Pancreas (tissue), 10 donors: ENCODE results near the gene PTPRG. TPM values are rescaled to one million over a fixed set of nuclear protein-coding genes. Genes with fewer than 3 reads are reported as not detected.

Experiments
- ATAC-seq, 4 donors: fragments of 200-7000 bp; cut with Tn5 transposase; one replicate each; pipeline versions ENCODE4 v1.8.0 to v1.9.1; 2020; ENCODE audit warnings: mild to moderate bottlenecking in 4 of 4, moderate library complexity in 4 of 4
- DNase-seq, 6 donors: peaks; one replicate each; pipeline ENCODE4 v3.0.0-alpha.2; 2020
- FAIRE-seq: peaks from 2 replicates; lab custom pipeline; 2012; peaks lifted over from hg19 to GRCh38; lab: Jason Lieb, UNC
- H3K27ac ChIP-seq, 4 donors: fragments of 200-600 bp; sonication (generic); 1 replicate in 3 of 4; 2 replicates in 1 of 4; pipeline versions ENCODE4 v1.5.0 to v1.8.0; 2020
- H3K27me3 ChIP-seq, 4 donors: fragments of 200-600 bp; one replicate each; pipeline ENCODE4 v1.8.0; 2021
- H3K36me3 ChIP-seq, 3 donors: fragments of 200-600 bp; sonication (generic) in 1 of 3; one replicate each; pipeline versions ENCODE4 v1.5.0 to v1.8.0; 2020 to 2021
- H3K4me1 ChIP-seq, 3 donors: fragments of 200-600 bp; one replicate each; pipeline ENCODE4 v1.8.0; 2021
- H3K4me3 ChIP-seq, 4 donors: fragments of 200-600 bp; sonication (generic) in 2 of 4; one replicate each; pipeline versions ENCODE4 v1.5.0 to v1.8.0; 2020 to 2021
- H3K9me3 ChIP-seq, 4 donors: fragments of 200-600 bp; one replicate each; pipeline ENCODE4 v1.8.0; 2021
- CTCF ChIP-seq, 4 donors: fragments of 200-600 bp; sonication (generic) in 3 of 4; IDR thresholded peaks; one replicate each; pipeline versions ENCODE4 v1.5.0 to v1.8.0; 2021; ENCODE audit warnings: antibody characterized with exemption in 4 of 4
- WGBS, 2 donors: extraction: QIAGEN DNeasy Blood & Tissue Kit; methylation state at CpG; one replicate each; pipeline ENCODE4 v1.1.7; 2013; 5-methylcytosine and 5-hydroxymethylcytosine counted together
- intact Hi-C, 3 donors: fragments of 100-400 bp; cut with DNase I; formaldehyde crosslinking; loops; one replicate each; pipeline versions ENCODE4 v1.11.1 to v1.14.2; 2022
- polyA plus RNA-seq, 2 donors: library from polyadenylated mRNA; stranded (reverse); fragments of 200-250 nt; gene quantifications; one replicate each; pipeline ENCODE4 v1.2.3, GENCODE V29; 2013
- total RNA-seq, 6 donors: library from RNA; stranded (reverse); fragmentation: NEBNext Ultra II Directional in 4 of 6; extraction: Animal tissue kit (Norgen Biotek cat#: 25700) in 4 of 6; gene quantifications; one replicate each; pipeline versions ENCODE4 v1.2.1 to v1.2.4, GENCODE V29; 2021 to 2023
- donor health status: healthy with polysubstance abuse.
- donor health status: DM: no; HTN: no; CAD: no; lungs with moderate emphysema.
- donor health status: DM: no; HTN: no; CAD: no.
- donor health status: control.
- donor health status: control.
- donor health status: Bipolar disorder and iron deficiency.
- donor health status: DM: yes; HTN: yes; CAD: no.
- donor health status: DM: no; HTN: no; CAD: no.
- donor health status: DM: no; HTN: no; CAD: no.
- donor health status: DM: yes; HTN: yes; CAD: no.

Gene PTPRG
- total and polyA plus RNA-seq, 8 donors = 2.8 to 20.5 (median 9.5) TPM

GRCh38 chr3:61794341-61794740, 233.0 kb downstream of the PTPRG start:
- DNase-seq (no peak), FAIRE-seq (no peak), ATAC-seq (no peak)
- no peaks in the 10 kb centered on the region for H3K36me3 ChIP-seq
- intact Hi-C loops = no loop called here
- no peak for TF ChIP-seq CTCF (IDR thresholded peaks at IDR 0.05)
- peaks cover 0 to 8% (median 0%) of the 10 kb centered on the region in 3 donors for H3K4me1 ChIP-seq
- no peaks in the 10 kb centered on the region for H3K9me3 ChIP-seq
- WGBS, 2 donors = 86 to 92% methylated on average over 3 of the region's 3 CpGs
- no peaks in the 10 kb centered on the region for H3K27me3 ChIP-seq
- no peak overlapping the region for H3K4me3 ChIP-seq
- H3K27ac ChIP-seq = no peak overlapping the region

- Histone ChIP-seq H3K4me3 (no peak overlapping the region), H3K27me3 (no peaks in the 10 kb centered on the region), H3K9me3 (no peaks in the 10 kb centered on the region), H3K36me3 (no peaks in the 10 kb centered on the region), H3K4me1 (peaks cover 0 to 8% (median 0%) of the 10 kb centered on the region in 3 donors), H3K27ac (no peak overlapping the region)
- DNase-seq (no peak), ATAC-seq (no peak), FAIRE-seq (no peak)
- WGBS, 2 donors = 48 to 72% methylated on average over 2 of the region's 2 CpGs
- no peak for TF ChIP-seq CTCF (IDR thresholded peaks at IDR 0.05)
- intact Hi-C loops = no loop called here
These were observed 233.6 kb downstream of the PTPRG start for GRCh38 chr3:61794961-61795360.

GRCh38 chr3:61796088-61796680, 234.8 kb downstream of the PTPRG start:
- FAIRE-seq = no peak
- H3K9me3 ChIP-seq = no peaks in the 10 kb centered on the region
- H3K27ac ChIP-seq = no peak overlapping the region
- intact Hi-C loops = no loop called here
- no peaks in the 10 kb centered on the region for H3K27me3 ChIP-seq
- TF ChIP-seq CTCF (IDR thresholded peaks at IDR 0.05) = no peak
- ATAC-seq = peak in 1 of 4 donors; percentile 31
- peaks cover 0 to 8% (median 0%) of the 10 kb centered on the region in 3 donors for H3K4me1 ChIP-seq
- 64 to 66% methylated on average over 6 of the region's 6 CpGs for WGBS, 2 donors
- H3K4me3 ChIP-seq = no peak overlapping the region
- H3K36me3 ChIP-seq = no peaks in the 10 kb centered on the region
- DNase-seq = no peak

GRCh38 chr3:61796911-61797310, 235.5 kb downstream of the PTPRG start:
- WGBS, 2 donors = 86 to 87% methylated on average over 6 of the region's 6 CpGs
- Histone ChIP-seq H3K27ac (no peak overlapping the region), H3K9me3 (no peaks in the 10 kb centered on the region), H3K27me3 (no peaks in the 10 kb centered on the region), H3K36me3 (no peaks in the 10 kb centered on the region), H3K4me1 (peaks cover 0 to 8% (median 0%) of the 10 kb centered on the region in 3 donors), H3K4me3 (no peak overlapping the region)
- TF ChIP-seq CTCF (IDR thresholded peaks at IDR 0.05) = no peak
- ATAC-seq (no peak), DNase-seq (no peak), FAIRE-seq (no peak)
- intact Hi-C loops = no loop called here

GRCh38 chr3:61802772-61803171, 241.4 kb downstream of the PTPRG start:
- H3K9me3 ChIP-seq = no peaks in the 10 kb centered on the region
- ATAC-seq = peak in 2 of 4 donors; percentile 60 to 67
- H3K4me3 ChIP-seq = no peak overlapping the region
- FAIRE-seq = no peak
- intact Hi-C loops = no loop called here
- H3K36me3 ChIP-seq = no peaks in the 10 kb centered on the region
- H3K4me1 ChIP-seq = peaks cover 0 to 10% (median 2%) of the 10 kb centered on the region in 3 donors
- H3K27me3 ChIP-seq = no peaks in the 10 kb centered on the region
- no peak for TF ChIP-seq CTCF (IDR thresholded peaks at IDR 0.05)
- no peak overlapping the region for H3K27ac ChIP-seq
- whole genome bisulfite sequencing, 2 donors = 90 to 94% methylated on average over 1 of the region's 1 CpG
- no peak for DNase-seq
